ENCODE data around the gene MFF. TPM values are rescaled to one million over a fixed set of nuclear protein-coding genes. Genes with fewer than 3 reads are reported as not detected.

Gene MFF
- total and polyA plus RNA-seq, 2 of the 4 experiments (the other 2 are of a cell fraction): 70.1 to 86.4 TPM

GRCh38 chr2:227320305-227321094 is 4.6 kb upstream of the MFF start:
- Histone ChIP-seq H3K18ac (ENCODE audit: low read depth, low read length) (no peak overlapping the region), H2AK9ac (replicated peaks; ENCODE audit: low read depth, low read length, poor library complexity) (no peak overlapping the region), H3K27ac (ENCODE audit: insufficient read depth, low read length) (no peak overlapping the region), H4K5ac (ENCODE audit: low read depth, low read length) (no peak overlapping the region), H4K91ac (ENCODE audit: insufficient read depth, low read depth, low read length) (no peak overlapping the region), H2BK5ac (ENCODE audit: low read depth, low read length, poor library complexity, severe bottlenecking) (no peak overlapping the region), H3K4me1 (ENCODE audit: control insufficient read depth, insufficient read depth, low read length) (no peaks in the 10 kb centered on the region), H2BK20ac (ENCODE audit: low read depth, low read length) (no peak overlapping the region), H2AFZ (replicated peaks; ENCODE audit: low read length, poor library complexity) (no peak overlapping the region), H3K23ac (ENCODE audit: low read depth, low read length) (no peak overlapping the region), H2BK120ac (ENCODE audit: low read depth, low read length) (no peak overlapping the region), H3K27me3 (ENCODE audit: control insufficient read depth, insufficient read depth, low read length) (no peaks in the 10 kb centered on the region), H2AK5ac (ENCODE audit: low read depth, low read length) (no peak overlapping the region), H3K79me1 (ENCODE audit: low read depth in 1 of 2, low read length in 2 of 2) (peaks cover under 1 to 4% of the 10 kb centered on the region in 2 experiments; a peak in 3 of 4 replicates), H3K9ac (ENCODE audit: low read depth, low read length) (no peak overlapping the region), H3K9me3 (ENCODE audit: control insufficient read depth, insufficient read depth, low read length) (no peaks in the 10 kb centered on the region), H3K4me2 (ENCODE audit: low read depth, low read length) (no peak overlapping the region), H2BK15ac (ENCODE audit: low read depth, low read length) (no peak overlapping the region), H4K8ac (ENCODE audit: low read depth in 2 of 2, low read length in 2 of 2) (no peak overlapping the region), H3K9me1 (ENCODE audit: insufficient read depth, low read length) (no peaks in the 10 kb centered on the region), H3K14ac (replicated peaks; ENCODE audit: low read depth, low read length) (no peak overlapping the region), H3K4ac (ENCODE audit: low read depth, low read length) (no peak overlapping the region), H4K20me1 (ENCODE audit: insufficient read depth, low read length) (no peaks in the 10 kb centered on the region), H3K36me3 (ENCODE audit: control insufficient read depth, insufficient read depth, low read length) (no peaks in the 10 kb centered on the region), H3K4me3 (ENCODE audit: insufficient read depth, low read depth, low read length) (no peak overlapping the region), H3K56ac (ENCODE audit: extremely low read depth, insufficient read depth, low read length) (no peak overlapping the region)
- in situ Hi-C loops (cut with MboI; ENCODE audit: low sequenced_read_pairs): no loop called here
- ATAC-seq (ENCODE audit: low read depth): no peak
- dilution Hi-C loops (cut with HindIII; ENCODE audit: low sequenced_read_pairs, unreplicated experiment): no loop called here
- no peak for DNase-seq
- intact Hi-C loops (cut with micrococcal nuclease): loop anchor here (10.0 kb wide), 1 partner anchor 196 kb away; no protein-coding TSS in a partner anchor
- no TSS peak for BruUV-seq (replicated peaks)
- CTCF ChIA-PET: no interaction called here
- 96% methylated on average over 17 of the region's 33 CpGs; no CpG with 5 or more reads in 1 of the 2 experiments for WGBS, 2 experiments (ENCODE audit: extremely low coverage in 2 of 2, insufficient read length in 1 of 2)
- POLR2A ChIA-PET (ENCODE audit: unreplicated experiment): no interaction called here
- TF ChIP-seq SMC3 (IDR thresholded peaks at IDR 0.05; ENCODE audit: low read depth, low read length) (no peak), CEBPB (IDR thresholded peaks at IDR 0.05; ENCODE audit: low read depth, low read length) (no peak), CHD1 (IDR thresholded peaks at IDR 0.05; ENCODE audit: low read depth, low read length) (no peak), MAFK (IDR thresholded peaks at IDR 0.05; ENCODE audit: low read depth, low read length) (no peak), POLR2A (IDR thresholded peaks at IDR 0.05; ENCODE audit: low read depth, low read length) (no peak), FOS (IDR thresholded peaks at IDR 0.05; ENCODE audit: low read depth, low read length) (no peak), NFE2L2 (IDR thresholded peaks at IDR 0.05; ENCODE audit: low read depth, low read length) (no peak), MXI1 (IDR thresholded peaks at IDR 0.05; ENCODE audit: borderline replicate concordance, low read depth, low read length) (no peak), USF2 (IDR thresholded peaks at IDR 0.05; ENCODE audit: low read depth, low read length) (no peak), RFX5 (IDR thresholded peaks at IDR 0.05; ENCODE audit: low read depth, low read length) (no peak), RAD21 (IDR thresholded peaks at IDR 0.05; ENCODE audit: low read length) (no peak), BHLHE40 (IDR thresholded peaks at IDR 0.05; ENCODE audit: low read depth, low read length) (no peak), ELK1 (IDR thresholded peaks at IDR 0.05; ENCODE audit: borderline replicate concordance, low read depth, low read length) (no peak), MAZ (IDR thresholded peaks at IDR 0.05; ENCODE audit: borderline replicate concordance, low read depth, low read length) (no peak)
- TF ChIP-seq, protein P1, sequence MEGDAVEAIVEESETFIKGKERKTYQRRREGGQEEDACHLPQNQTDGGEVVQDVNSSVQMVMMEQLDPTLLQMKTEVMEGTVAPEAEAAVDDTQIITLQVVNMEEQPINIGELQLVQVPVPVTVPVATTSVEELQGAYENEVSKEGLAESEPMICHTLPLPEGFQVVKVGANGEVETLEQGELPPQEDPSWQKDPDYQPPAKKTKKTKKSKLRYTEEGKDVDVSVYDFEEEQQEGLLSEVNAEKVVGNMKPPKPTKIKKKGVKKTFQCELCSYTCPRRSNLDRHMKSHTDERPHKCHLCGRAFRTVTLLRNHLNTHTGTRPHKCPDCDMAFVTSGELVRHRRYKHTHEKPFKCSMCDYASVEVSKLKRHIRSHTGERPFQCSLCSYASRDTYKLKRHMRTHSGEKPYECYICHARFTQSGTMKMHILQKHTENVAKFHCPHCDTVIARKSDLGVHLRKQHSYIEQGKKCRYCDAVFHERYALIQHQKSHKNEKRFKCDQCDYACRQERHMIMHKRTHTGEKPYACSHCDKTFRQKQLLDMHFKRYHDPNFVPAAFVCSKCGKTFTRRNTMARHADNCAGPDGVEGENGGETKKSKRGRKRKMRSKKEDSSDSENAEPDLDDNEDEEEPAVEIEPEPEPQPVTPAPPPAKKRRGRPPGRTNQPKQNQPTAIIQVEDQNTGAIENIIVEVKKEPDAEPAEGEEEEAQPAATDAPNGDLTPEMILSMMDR (conservative IDR thresholded peaks at IDR 0.05; ENCODE audit: low read depth, low read length): no peak
